GM18511 (cell line): ENCODE results near the gene FXYD4.

Experiments used
- ATAC-seq: cut with Tn5 transposase; IDR thresholded peaks from one replicate; pipeline ENCODE4 v1.9.1; 2021; ENCODE audit warnings: mild to moderate bottlenecking, moderate library complexity; ENCODE audit not compliant: unreplicated experiment

FXYD4 gene

GRCh38 chr10:43394868-43395267, 23.4 kb downstream of the FXYD4 start:
- ATAC-seq = no peak

- no peak for ATAC-seq
These were observed 24.2 kb downstream of the FXYD4 start for GRCh38 chr10:43395571-43396060.

GRCh38 chr10:43396061-43396927, 24.9 kb downstream of the FXYD4 start:
- ATAC-seq = peak; percentile 68

- ATAC-seq = peak; percentile 90
These were observed 25.6 kb downstream of the FXYD4 start for GRCh38 chr10:43396928-43397624.

GRCh38 chr10:43398939-43399319, 27.5 kb downstream of the FXYD4 start:
- ATAC-seq = no peak

GRCh38 chr10:43399320-43400310, 28.2 kb downstream of the FXYD4 start:
- ATAC-seq = no peak

- no peak for ATAC-seq
These were observed 30.2 kb downstream of the FXYD4 start for GRCh38 chr10:43401627-43402026.

GRCh38 chr10:43402176-43402575, 30.7 kb downstream of the FXYD4 start:
- ATAC-seq = no peak

GRCh38 chr10:43402880-43403452, 31.5 kb downstream of the FXYD4 start:
- ATAC-seq = no peak

GRCh38 chr10:43403911-43404703, 32.7 kb downstream of the FXYD4 start:
- no peak for ATAC-seq

GRCh38 chr10:43404704-43405084, 33.3 kb downstream of the FXYD4 start:
- ATAC-seq = no peak

GRCh38 chr10:43407148-43407575, 35.7 kb downstream of the FXYD4 start:
- peak; percentile 32 for ATAC-seq

- peak; percentile 53 for ATAC-seq
These were observed 36.3 kb downstream of the FXYD4 start for GRCh38 chr10:43407576-43408330.

GRCh38 chr10:43408331-43408709, 36.9 kb downstream of the FXYD4 start:
- ATAC-seq = peak; percentile 1

- peak; percentile 72 for ATAC-seq
These were observed 37.4 kb downstream of the FXYD4 start, which contains the start of gene HNRNPF for GRCh38 chr10:43408710-43409384. HNRNPF (minus strand) TSS chr10:43409186; CDS start chr10:43387884, 21,302 bp downstream.

- peak; percentile 1 for ATAC-seq
These were observed 38.1 kb downstream of the FXYD4 start for GRCh38 chr10:43409385-43410109.

GRCh38 chr10:43410345-43410744, 38.9 kb downstream of the FXYD4 start:
- no peak for ATAC-seq

GRCh38 chr10:43411536-43411935, 40.1 kb downstream of the FXYD4 start:
- ATAC-seq = no peak
